ENCODE results near the gene MAD1L1. TPM values are rescaled to one million over a fixed set of nuclear protein-coding genes. Genes with fewer than 3 reads are reported as not detected.

Gene MAD1L1
- total RNA-seq, 4 donors from 2014 or later = 60.3 to 149 (median 73.7) TPM

- 65 to 68% methylated on average over 6 to 13 of the region's 13 CpGs for WGBS, 2 donors
Observed at GRCh38 chr7:2224491-2224928, 8.2 kb downstream of the MAD1L1 start.

GRCh38 chr7:2223321-2223720 lies 9.4 kb downstream of the MAD1L1 start:
- H3K27ac ChIP-seq = no peak overlapping the region
- TF ChIP-seq POLR2A (IDR thresholded peaks at IDR 0.05) (no peak), CTCF (IDR thresholded peaks at IDR 0.05) (no peak), EP300 (IDR thresholded peaks at IDR 0.05) (no peak)
- H3K9me3 ChIP-seq = no peaks in the 10 kb centered on the region
- no peaks in the 10 kb centered on the region for H3K27me3 ChIP-seq
- 95 to 97% methylated on average over 10 to 14 of the region's 17 CpGs for WGBS, 2 donors
- DNase-seq (ENCODE audit: low spot score in 2 of 2) = no peak
- H3K36me3 ChIP-seq = peaks cover 0 to 100% (median 0%) of the 10 kb centered on the region in 3 donors
- peaks cover 0 to 7% (median 0%) of the 10 kb centered on the region in 4 donors for H3K4me1 ChIP-seq
- no peak overlapping the region for H3K4me3 ChIP-seq

More at GRCh38 chr7:2224491-2224928, 8.2 kb downstream of the MAD1L1 start:
- H3K4me1 ChIP-seq = peaks cover 0 to 8% (median 0%) of the 10 kb centered on the region in 4 donors
- DNase-seq (ENCODE audit: low spot score in 2 of 2) = no peak
- H3K4me3 ChIP-seq = no peak overlapping the region
- peaks cover 0 to 100% (median 0%) of the 10 kb centered on the region in 3 donors for H3K36me3 ChIP-seq
- TF ChIP-seq CTCF (IDR thresholded peaks at IDR 0.05) (no peak), EP300 (IDR thresholded peaks at IDR 0.05) (no peak), POLR2A (IDR thresholded peaks at IDR 0.05) (no peak)
- H3K9me3 ChIP-seq = no peaks in the 10 kb centered on the region
- no peak overlapping the region for H3K27ac ChIP-seq
- H3K27me3 ChIP-seq = no peaks in the 10 kb centered on the region

GRCh38 chr7:2222516-2222915 lies 10.2 kb downstream of the MAD1L1 start:
- DNase-seq (ENCODE audit: low spot score in 2 of 2) = no peak
- H3K27ac ChIP-seq = no peak overlapping the region
- no peaks in the 10 kb centered on the region for H3K27me3 ChIP-seq
- no peak overlapping the region for H3K4me3 ChIP-seq
- TF ChIP-seq EP300 (IDR thresholded peaks at IDR 0.05) (no peak), CTCF (IDR thresholded peaks at IDR 0.05) (no peak), POLR2A (IDR thresholded peaks at IDR 0.05) (no peak)
- peaks cover 0 to 7% (median 0%) of the 10 kb centered on the region in 4 donors for H3K4me1 ChIP-seq
- H3K36me3 ChIP-seq = peaks cover 0 to 100% (median 7%) of the 10 kb centered on the region in 3 donors
- no peaks in the 10 kb centered on the region for H3K9me3 ChIP-seq
- WGBS, 2 donors = 89% methylated on average over 21 to 22 of the region's 22 CpGs

GRCh38 chr7:2220954-2221353 lies 11.8 kb downstream of the MAD1L1 start:
- peaks cover 1 to 100% (median 7%) of the 10 kb centered on the region in 3 donors for H3K36me3 ChIP-seq
- WGBS, 2 donors = 90 to 94% methylated on average over 17 of the region's 17 CpGs
- no peak for DNase-seq (ENCODE audit: low spot score in 2 of 2)
- no peak overlapping the region for H3K4me3 ChIP-seq
- no peaks in the 10 kb centered on the region for H3K9me3 ChIP-seq
- TF ChIP-seq CTCF (IDR thresholded peaks at IDR 0.05) (no peak), POLR2A (IDR thresholded peaks at IDR 0.05) (no peak), EP300 (IDR thresholded peaks at IDR 0.05) (no peak)
- no peak overlapping the region for H3K27ac ChIP-seq
- H3K27me3 ChIP-seq = no peaks in the 10 kb centered on the region
- H3K4me1 ChIP-seq = peaks cover 0 to 7% (median 0%) of the 10 kb centered on the region in 4 donors

GRCh38 chr7:2220506-2220905 lies 12.2 kb downstream of the MAD1L1 start:
- Histone ChIP-seq H3K27ac (no peak overlapping the region), H3K4me1 (peaks cover 0 to 7% (median 0%) of the 10 kb centered on the region in 4 donors), H3K4me3 (no peak overlapping the region), H3K9me3 (no peaks in the 10 kb centered on the region), H3K27me3 (no peaks in the 10 kb centered on the region), H3K36me3 (peaks cover 2 to 100% (median 7%) of the 10 kb centered on the region in 3 donors)
- no peak for DNase-seq (ENCODE audit: low spot score in 2 of 2)
- no peak for TF ChIP-seq EP300 (IDR thresholded peaks at IDR 0.05)
- TF ChIP-seq CTCF (IDR thresholded peaks at IDR 0.05) = no peak
- TF ChIP-seq POLR2A (IDR thresholded peaks at IDR 0.05) = no peak
- 82 to 84% methylated on average over 10 to 16 of the region's 16 CpGs for WGBS, 2 donors
